22Rv1 (cell line): Measurements from ENCODE around the gene JPT1.

Source experiments
- CTCF ChIP-seq: fragments of 450-650 bp; IDR thresholded peaks from 2 replicates; pipeline ENCODE4 v1.5.1; 2017; ENCODE audit warnings: mild to moderate bottlenecking
- ZFX ChIP-seq: fragments of 450-650 bp; IDR thresholded peaks from 2 replicates; pipeline ENCODE4 v1.6.1; 2017; ENCODE audit warnings: antibody characterized with exemption, borderline replicate concordance

GRCh38 chr17:75098861-75099260, 55.5 kb downstream of the JPT1 start:
- TF ChIP-seq CTCF (no peak), ZFX (no peak)
